Activated CD4-positive, alpha-beta T cell treated with anti-CD3 and anti-CD28 coated beads, Interleukin-2, amount 10 ng/mL, durations not matched to agents 24 days and 14 days (primary cell): ENCODE measurements around the gene ANKRD13B. TPM values are rescaled to one million over a fixed set of nuclear protein-coding genes. Genes with fewer than 3 reads are reported as not detected.

ENCODE experiments used
- DNase-seq: peaks from one replicate; pipeline ENCODE4 v3.0.0; 2022
- H3K27ac Mint-ChIP-seq: one replicate; pipeline ENCODE4 v1.8.0; 2022; ENCODE audit warnings: mild to moderate bottlenecking, mixed read lengths
- H3K27me3 Mint-ChIP-seq: one replicate; pipeline ENCODE4 v1.8.0; 2022; ENCODE audit warnings: mixed read lengths
- H3K36me3 Mint-ChIP-seq: one replicate; pipeline ENCODE4 v1.8.0; 2022; ENCODE audit warnings: low read depth, mild to moderate bottlenecking, mixed read lengths
- H3K4me1 Mint-ChIP-seq: one replicate; pipeline ENCODE4 v1.8.0; 2021; ENCODE audit warnings: mixed read lengths
- H3K4me3 Mint-ChIP-seq: one replicate; pipeline ENCODE4 v1.8.0; 2022; ENCODE audit warnings: mild to moderate bottlenecking, moderate library complexity, mixed read lengths
- H3K9me3 Mint-ChIP-seq: one replicate; pipeline ENCODE4 v1.8.0; 2021; ENCODE audit warnings: mixed read lengths
- intact Hi-C: fragments of 100-400 bp; cut with micrococcal nuclease; formaldehyde crosslinking; loops from one replicate; pipeline ENCODE4 v1.15.1; 2023
- total RNA-seq: library from RNA; stranded (reverse); gene quantifications from 2 replicates; pipeline ENCODE4 v1.2.3, GENCODE V29; 2022

The ANKRD13B gene
- total RNA-seq, 1 donor from 2014 or later, result 49.8 TPM

DNA sequence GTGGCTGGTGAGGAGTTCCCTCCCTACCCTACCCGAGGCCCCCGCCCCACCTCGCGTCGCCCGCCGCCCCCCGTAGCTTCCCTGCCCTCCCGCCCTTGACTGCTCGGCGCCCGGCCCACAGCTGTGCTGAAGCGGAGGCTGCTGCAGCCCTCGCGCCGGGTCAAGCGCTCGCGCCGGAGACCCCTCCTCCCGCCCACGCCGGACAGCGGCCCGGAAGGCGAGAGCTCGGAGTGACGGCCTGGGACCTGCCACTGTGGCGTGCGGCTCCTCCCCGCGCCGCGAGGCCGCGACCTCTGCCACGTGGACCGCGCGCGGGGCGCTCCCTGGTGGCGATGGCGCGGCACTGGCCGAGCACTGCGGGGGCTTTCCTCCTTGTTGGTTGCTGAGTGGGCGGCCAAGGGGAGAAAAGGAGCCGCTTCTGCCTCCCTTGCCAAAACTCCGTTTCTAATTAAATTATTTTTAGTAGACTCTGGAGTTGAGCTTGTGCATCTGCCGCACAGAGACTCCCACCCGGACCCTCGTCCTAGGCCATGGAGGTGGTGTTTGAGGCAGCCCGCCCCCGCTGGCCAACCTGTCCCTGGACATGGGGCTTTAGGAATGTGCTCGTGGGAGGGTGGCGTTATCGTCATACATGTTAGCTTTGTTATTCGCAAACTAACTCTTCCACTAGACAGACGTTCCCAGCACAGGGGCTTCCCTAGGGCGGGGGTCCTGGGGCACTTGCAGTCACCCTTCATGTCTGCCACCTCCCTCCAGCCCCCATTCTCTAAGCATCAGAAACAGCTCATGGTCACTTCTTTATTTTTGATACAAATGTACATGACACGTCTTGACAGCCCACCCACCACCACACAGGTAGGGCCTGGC is 20.0 kb upstream of the ANKRD13B start:
- intact Hi-C loops, result no loop called here
- no peaks in the 10 kb centered on the region for H3K27me3 Mint-ChIP-seq
- H3K4me1 Mint-ChIP-seq, result peaks cover 13% of the 10 kb centered on the region
- H3K36me3 Mint-ChIP-seq, result peaks cover 40% of the 10 kb centered on the region
- no peak overlapping the region for H3K4me3 Mint-ChIP-seq
- H3K9me3 Mint-ChIP-seq, result no peaks in the 10 kb centered on the region
- DNase-seq, result peak; percentile 89
- no peak overlapping the region for H3K27ac Mint-ChIP-seq

- Mint-ChIP-seq H3K27ac (no peak overlapping the region), H3K36me3 (peaks cover 45% of the 10 kb centered on the region), H3K4me3 (no peak overlapping the region), H3K4me1 (peaks cover 10% of the 10 kb centered on the region), H3K9me3 (no peaks in the 10 kb centered on the region), H3K27me3 (no peaks in the 10 kb centered on the region)
- intact Hi-C loops, result no loop called here
- DNase-seq, result no peak
Measured at GRCh38 chr17:29573558-29573869, 19.4 kb upstream of the ANKRD13B start.

GRCh38 chr17:29573871-29574731 is 18.8 kb upstream of the ANKRD13B start:
- intact Hi-C loops, result no loop called here
- no peak overlapping the region for H3K4me3 Mint-ChIP-seq
- H3K27ac Mint-ChIP-seq, result no peak overlapping the region
- DNase-seq, result no peak
- no peaks in the 10 kb centered on the region for H3K9me3 Mint-ChIP-seq
- no peaks in the 10 kb centered on the region for H3K27me3 Mint-ChIP-seq
- peaks cover 9% of the 10 kb centered on the region for H3K4me1 Mint-ChIP-seq
- H3K36me3 Mint-ChIP-seq, result peaks cover 45% of the 10 kb centered on the region

DNA sequence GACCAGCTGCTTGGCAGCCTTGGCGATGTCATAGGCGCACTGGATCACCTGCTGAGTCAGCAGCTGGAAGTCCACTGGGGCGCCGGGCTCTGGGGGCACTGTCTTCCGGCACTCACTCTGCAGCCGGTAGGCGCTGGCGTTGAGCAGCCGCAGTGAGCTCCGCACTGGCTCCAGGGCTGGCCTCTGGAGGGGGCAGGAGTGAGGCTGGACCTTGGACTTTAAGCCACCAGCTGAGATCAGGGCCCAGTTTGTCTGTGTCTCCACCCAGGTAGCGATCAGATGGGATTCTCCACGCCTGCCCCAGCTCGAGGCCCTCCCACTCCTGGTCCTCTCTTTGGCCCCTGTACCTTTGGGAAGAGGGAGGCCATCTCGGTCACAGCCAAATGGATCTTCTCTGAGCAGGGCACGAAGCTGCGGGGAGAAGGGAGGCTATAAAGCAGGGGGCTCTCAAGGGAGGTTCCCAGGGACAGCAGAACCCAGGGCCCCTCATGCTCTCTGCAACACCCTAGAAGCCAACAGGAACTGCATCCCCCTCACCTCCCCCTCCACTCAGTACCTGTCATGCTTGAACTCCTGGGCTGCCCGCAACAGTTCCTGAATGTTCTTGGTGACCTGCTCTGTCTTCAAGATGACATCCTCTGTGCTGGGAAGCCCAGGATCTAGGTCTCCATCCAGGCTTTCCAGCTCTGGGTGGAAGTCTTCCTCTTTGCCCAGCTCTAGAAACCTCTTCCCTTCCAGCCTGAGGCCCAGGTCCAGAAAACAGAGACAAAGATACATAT is 18.0 kb upstream of the ANKRD13B start:
- Mint-ChIP-seq H3K9me3 (no peaks in the 10 kb centered on the region), H3K4me1 (peaks cover 4% of the 10 kb centered on the region), H3K27me3 (no peaks in the 10 kb centered on the region), H3K27ac (no peak overlapping the region), H3K4me3 (no peak overlapping the region), H3K36me3 (peaks cover 46% of the 10 kb centered on the region)
- no peak for DNase-seq
- intact Hi-C loops, result no loop called here

GRCh38 chr17:29575511-29576213 is 17.3 kb upstream of the ANKRD13B start:
- no peaks in the 10 kb centered on the region for H3K27me3 Mint-ChIP-seq
- H3K9me3 Mint-ChIP-seq, result no peaks in the 10 kb centered on the region
- no peak overlapping the region for H3K4me3 Mint-ChIP-seq
- intact Hi-C loops, result no loop called here
- peaks cover 6% of the 10 kb centered on the region for H3K4me1 Mint-ChIP-seq
- H3K27ac Mint-ChIP-seq, result no peak overlapping the region
- DNase-seq, result no peak
- H3K36me3 Mint-ChIP-seq, result peaks cover 47% of the 10 kb centered on the region

- intact Hi-C loops, result no loop called here
- no peak for DNase-seq
Measured at GRCh38 chr17:29576214-29577000, 16.5 kb upstream of the ANKRD13B start.

GRCh38 chr17:29577001-29577370 is 15.9 kb upstream of the ANKRD13B start:
- Mint-ChIP-seq H3K27me3 (no peaks in the 10 kb centered on the region), H3K9me3 (no peaks in the 10 kb centered on the region), H3K4me3 (no peak overlapping the region), H3K36me3 (peaks cover 46% of the 10 kb centered on the region), H3K27ac (no peak overlapping the region), H3K4me1 (peaks cover 6% of the 10 kb centered on the region)
- no peak for DNase-seq
- intact Hi-C loops, result no loop called here

More at GRCh38 chr17:29576214-29577000, 16.5 kb upstream of the ANKRD13B start:
- H3K36me3 Mint-ChIP-seq, result peaks cover 46% of the 10 kb centered on the region
- H3K9me3 Mint-ChIP-seq, result no peaks in the 10 kb centered on the region
- H3K27me3 Mint-ChIP-seq, result no peaks in the 10 kb centered on the region
- H3K4me3 Mint-ChIP-seq, result no peak overlapping the region
- H3K4me1 Mint-ChIP-seq, result peaks cover 6% of the 10 kb centered on the region
- no peak overlapping the region for H3K27ac Mint-ChIP-seq

GRCh38 chr17:29577385-29578211 is 15.3 kb upstream of the ANKRD13B start:
- intact Hi-C loops, result no loop called here
- H3K36me3 Mint-ChIP-seq, result peaks cover 49% of the 10 kb centered on the region
- H3K9me3 Mint-ChIP-seq, result no peaks in the 10 kb centered on the region
- no peaks in the 10 kb centered on the region for H3K27me3 Mint-ChIP-seq
- no peak overlapping the region for H3K4me3 Mint-ChIP-seq
- H3K27ac Mint-ChIP-seq, result no peak overlapping the region
- DNase-seq, result no peak
- peaks cover 6% of the 10 kb centered on the region for H3K4me1 Mint-ChIP-seq

DNA sequence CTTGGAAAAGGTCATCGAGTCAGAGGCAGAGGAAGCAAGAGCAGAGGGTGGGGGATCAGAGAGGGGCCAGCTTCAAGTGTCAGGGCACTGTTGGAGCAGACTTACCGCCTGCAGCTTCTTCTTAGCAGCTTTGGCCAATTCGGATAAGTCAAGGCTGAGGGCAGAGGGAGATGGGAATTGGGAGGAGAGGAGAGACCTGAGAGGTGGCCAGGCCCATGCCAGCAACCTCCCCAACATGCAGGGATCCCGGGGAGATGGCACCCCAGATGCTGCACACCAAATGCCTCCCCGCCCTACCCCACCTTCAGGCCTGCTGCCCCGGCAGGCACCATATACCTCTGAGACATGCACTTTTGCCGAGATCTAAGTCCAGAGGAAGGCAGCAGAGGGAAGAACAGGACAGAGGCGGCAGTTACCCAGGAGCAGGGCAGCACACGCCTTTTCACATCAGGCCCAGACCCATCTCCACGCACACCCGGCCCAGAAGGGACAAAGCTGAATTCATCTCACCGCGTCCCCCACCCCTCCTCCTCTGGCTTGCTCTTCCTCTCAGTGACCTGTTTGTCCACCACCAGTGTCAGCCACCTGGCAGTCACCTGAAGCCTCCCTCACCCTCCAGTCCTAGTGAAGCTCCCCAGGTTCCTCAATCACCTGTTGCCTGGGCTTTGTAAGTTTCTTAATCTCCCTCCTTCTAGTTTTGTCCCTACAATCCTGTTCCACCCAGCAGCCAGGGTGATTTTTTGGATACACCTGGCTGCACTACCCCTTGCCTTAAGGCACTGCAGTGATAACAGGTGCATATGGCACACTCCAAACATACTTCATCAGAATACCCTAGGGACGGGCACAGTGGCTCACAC is 14.1 kb upstream of the ANKRD13B start:
- Mint-ChIP-seq H3K27me3 (no peaks in the 10 kb centered on the region), H3K27ac (no peak overlapping the region), H3K36me3 (peaks cover 55% of the 10 kb centered on the region), H3K9me3 (no peaks in the 10 kb centered on the region), H3K4me1 (peaks cover 5% of the 10 kb centered on the region), H3K4me3 (no peak overlapping the region)
- no peak for DNase-seq
- intact Hi-C loops, result no loop called here

DNA sequence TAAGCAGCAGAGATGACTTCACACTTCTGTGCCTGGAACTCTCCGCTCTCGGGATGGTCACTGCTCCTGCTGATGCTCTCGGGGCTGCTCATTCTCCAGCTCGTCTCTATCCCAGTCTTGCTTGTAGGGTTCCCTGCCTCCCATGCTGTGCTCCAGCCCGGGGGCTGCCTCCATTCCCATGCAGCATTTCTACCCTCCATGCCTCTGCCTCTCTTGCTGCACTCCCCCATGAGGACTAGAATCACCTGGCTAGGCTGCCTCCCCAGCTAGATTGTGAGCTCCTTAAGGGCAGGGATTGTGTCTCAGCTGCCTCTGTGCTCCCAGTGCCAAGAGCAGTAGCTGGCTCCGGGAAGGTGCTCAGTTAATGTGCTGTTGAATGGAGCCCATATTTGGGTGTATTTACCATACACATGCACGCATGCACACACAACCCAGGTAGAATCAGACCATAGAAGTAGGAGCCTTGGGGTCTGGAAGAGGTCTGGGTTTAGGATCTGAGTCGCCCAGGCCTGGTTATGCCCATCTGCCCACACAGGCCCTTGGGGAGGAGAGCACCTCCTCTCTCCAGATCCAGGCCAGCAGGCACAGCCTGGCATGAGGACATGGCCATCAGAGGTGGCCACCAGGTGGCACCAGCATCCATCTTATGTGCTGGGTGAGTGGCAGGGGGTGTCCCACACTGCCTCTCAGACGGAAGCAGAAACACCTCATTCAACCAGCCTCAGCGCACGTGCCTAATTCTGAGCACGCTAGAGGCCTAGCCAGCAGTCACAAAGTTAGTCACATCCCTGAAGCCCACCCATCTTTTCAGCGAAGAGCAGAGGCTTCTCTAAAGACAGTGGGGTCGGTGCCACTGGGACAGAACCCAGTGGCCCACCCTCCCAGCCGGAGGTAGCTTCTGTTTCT is 12.8 kb upstream of the ANKRD13B start:
- H3K27ac Mint-ChIP-seq, result peak overlapping the region; percentile 82
- DNase-seq, result peak; percentile 96
- H3K4me1 Mint-ChIP-seq, result peaks cover 13% of the 10 kb centered on the region
- intact Hi-C loops, result loop anchor here (1.0 to 5.0 kb wide), 3 partner anchors 11 to 197 kb away; no protein-coding TSS in a partner anchor
- H3K9me3 Mint-ChIP-seq, result no peaks in the 10 kb centered on the region
- H3K4me3 Mint-ChIP-seq, result no peak overlapping the region
- H3K36me3 Mint-ChIP-seq, result peaks cover 44% of the 10 kb centered on the region
- H3K27me3 Mint-ChIP-seq, result no peaks in the 10 kb centered on the region
